Loucy (cell line): ENCODE measurements around the gene PBX1.

ENCODE experiments used
- CTCF ChIP-seq: fragments of 200-600 bp; sonication (generic); conservative IDR thresholded peaks from 2 replicates; pipeline ENCODE4 v1.5.1; 2014; ENCODE audit warnings: mild to moderate bottlenecking, antibody characterized with exemption, low read length
- EZH2phosphoT487 ChIP-seq: fragments of 200-600 bp; IDR thresholded peaks from 2 replicates; pipeline ENCODE4 v1.6.1; 2018; ENCODE audit warnings: antibody characterized with exemption, mild to moderate bottlenecking, moderate library complexity, borderline replicate concordance

GRCh38 chr1:164726235-164726634 is 167.3 kb downstream of the PBX1 start:
- no peak for TF ChIP-seq CTCF
- no peak for TF ChIP-seq EZH2phosphoT487
